A549 (cell line): Measurements from ENCODE around the gene MRPL4. TPM values are rescaled to one million over a fixed set of nuclear protein-coding genes. Genes with fewer than 3 reads are reported as not detected.

Experiments used
- ATAC-seq, 2 experiments: fragments of 200-7000 bp in 1 of 2; fragments of >200 bp in 1 of 2; cut with Nextera tagmentation in 1 of 2; cut with Tn5 transposase in 1 of 2; 3 replicates each; pipeline versions ENCODE4 v1.8.0 to v1.9.1; 2018 to 2020; ENCODE audit warnings: mild to moderate bottlenecking in 1 of 2, moderate library complexity in 1 of 2
- CTCF ChIA-PET: fragments of 300-600 bp; sonication (Branson Sonifier 250); formaldehyde crosslinking; extraction: SDS; loops from one replicate; lab custom pipeline; 2021; ENCODE audit warnings: antibody characterized with exemption, inconsistent platforms; lab: Yijun Ruan, JAX
- POLR2A ChIA-PET: fragments of 350-600 bp; formaldehyde crosslinking; extraction: SDS; loops from one replicate; lab custom pipeline; 2021; ENCODE audit warnings: antibody characterized with exemption, inconsistent platforms; lab: Yijun Ruan, JAX
- DNase-seq, 2 experiments: peaks; one replicate each; pipeline versions ENCODE4 v3.0.0 to v3.0.0-alpha.2; 2011 to 2016; ENCODE audit warnings: low read depth in 1 of 2, low spot score in 1 of 2
- FAIRE-seq: peaks from 2 replicates; lab custom pipeline; 2011; peaks lifted over from hg19 to GRCh38; lab: Jason Lieb, UNC
- H3K27ac ChIP-seq, 2 experiments: fragments of >200 bp; sonication (Bioruptor Twin); formaldehyde crosslinking; 3 replicates each; pipeline ENCODE4 v1.5.1; 2016 to 2017
- H3K4me1 ChIP-seq: fragments of >200 bp; sonication (Bioruptor Twin); formaldehyde crosslinking; 3 replicates; pipeline ENCODE4 v1.6.1; 2016
- H3K4me2 ChIP-seq: fragments of >200 bp; sonication (Bioruptor Twin); formaldehyde crosslinking; 3 replicates; pipeline ENCODE4 v1.6.1; 2016
- H3K4me3 ChIP-seq: fragments of >200 bp; sonication (Bioruptor Twin); formaldehyde crosslinking; 3 replicates; pipeline ENCODE4 v1.5.1; 2016
- H3K9me3 ChIP-seq: fragments of >200 bp; sonication (Bioruptor Twin); formaldehyde crosslinking; 3 replicates; pipeline ENCODE4 v1.6.1; 2016
- CEBPB ChIP-seq, 2 experiments: fragments of >200 bp in 1 of 2; sonication (Bioruptor Twin) in 1 of 2; formaldehyde crosslinking in 1 of 2; IDR thresholded peaks; 2 replicates each; pipeline ENCODE4 v1.6.1; 2012 to 2016
- CHD4 ChIP-seq: fragments of 200-600 bp; sonication (generic); IDR thresholded peaks from 2 replicates; pipeline ENCODE4 v1.6.1; 2016; ENCODE audit warnings: antibody characterized with exemption, mild to moderate bottlenecking, borderline replicate concordance
- E2F6 ChIP-seq: IDR thresholded peaks from 2 replicates; pipeline ENCODE4 v1.6.1; 2012; ENCODE audit warnings: low read depth, borderline replicate concordance
- EP300 ChIP-seq, 2 experiments: fragments of >200 bp; sonication (Bioruptor Twin); formaldehyde crosslinking; IDR thresholded peaks; 2 replicates in 1 of 2; 3 replicates in 1 of 2; pipeline ENCODE4 v1.6.1; 2016 to 2017
- HOXB5 ChIP-seq: fragments of 250-450 bp; sonication (Bioruptor Pico); IDR thresholded peaks from 2 replicates; pipeline ENCODE4 v1.5.0; 2020; ENCODE audit warnings: mild to moderate bottlenecking, moderate library complexity
- MAX ChIP-seq: IDR thresholded peaks from 2 replicates; pipeline ENCODE4 v1.6.1; 2012
- MAZ ChIP-seq: fragments of 150-350 bp; IDR thresholded peaks from 2 replicates; pipeline ENCODE4 v1.6.1; 2014; ENCODE audit warnings: antibody characterized with exemption, low read depth, low read length, borderline replicate concordance
- NFE2L2 ChIP-seq: fragments of 150-350 bp; conservative IDR thresholded peaks from 2 replicates; pipeline ENCODE4 v1.6.1; 2014; ENCODE audit warnings: low read length
- NR3C1 ChIP-seq: fragments of >200 bp; sonication (Bioruptor Twin); formaldehyde crosslinking; IDR thresholded peaks from 3 replicates; pipeline ENCODE4 v1.6.1; 2017
- POLR2A ChIP-seq: IDR thresholded peaks from 2 replicates; pipeline ENCODE4 v1.6.1; 2012; ENCODE audit warnings: mild to moderate bottlenecking, low read length
- SMC3 ChIP-seq: fragments of >200 bp; sonication (Bioruptor Twin); formaldehyde crosslinking; IDR thresholded peaks from 3 replicates; pipeline ENCODE4 v1.6.1; 2018; ENCODE audit warnings: inconsistent platforms
- TFCP2L1 ChIP-seq: fragments of 250-450 bp; sonication (Bioruptor Pico); IDR thresholded peaks from 2 replicates; pipeline ENCODE4 v1.5.0; 2021; ENCODE audit warnings: mild to moderate bottlenecking
- ZFP36 ChIP-seq: fragments of 450-650 bp; IDR thresholded peaks from 2 replicates; pipeline ENCODE4 v1.6.1; 2014; ENCODE audit warnings: borderline replicate concordance; ENCODE audit not compliant: partially characterized antibody
- WGBS: methylation state at CpG from one replicate; pipeline ENCODE4 v1.1.6; 2017; ENCODE audit errors: missing lambda C conversion rate; 5-methylcytosine and 5-hydroxymethylcytosine counted together
- polyA plus RNA-seq, 4 experiments: library from polyadenylated mRNA; depleted of rRNA in 3 of 4; stranded (reverse); fragments of >200 nt; fragmentation: RNase III in 1 of 4; extraction: RNeasy Plus Mini Kit Qiagen cat#74134 plus additional on column Dnase treatment in 1 of 4; gene quantifications; 2 replicates in 3 of 4; 3 replicates in 1 of 4; pipeline ENCODE4 v1.2.3, GENCODE V29; 2011 to 2017
- TF ChIP-seq, protein P1 (sequence below): IDR thresholded peaks from 2 replicates; pipeline ENCODE4 v1.6.1; 2012
- TF ChIP-seq, protein P2 (sequence below): fragments of 250-450 bp; sonication (Bioruptor Pico); IDR thresholded peaks from 2 replicates; pipeline ENCODE4 v1.5.0; 2021; ENCODE audit warnings: mild to moderate bottlenecking, moderate library complexity, borderline replicate concordance

MRPL4 gene
- polyA plus RNA-seq, 2 of the 4 experiments (the other 2 are of a cell fraction) = 26.4 to 52.2 TPM

DNA sequence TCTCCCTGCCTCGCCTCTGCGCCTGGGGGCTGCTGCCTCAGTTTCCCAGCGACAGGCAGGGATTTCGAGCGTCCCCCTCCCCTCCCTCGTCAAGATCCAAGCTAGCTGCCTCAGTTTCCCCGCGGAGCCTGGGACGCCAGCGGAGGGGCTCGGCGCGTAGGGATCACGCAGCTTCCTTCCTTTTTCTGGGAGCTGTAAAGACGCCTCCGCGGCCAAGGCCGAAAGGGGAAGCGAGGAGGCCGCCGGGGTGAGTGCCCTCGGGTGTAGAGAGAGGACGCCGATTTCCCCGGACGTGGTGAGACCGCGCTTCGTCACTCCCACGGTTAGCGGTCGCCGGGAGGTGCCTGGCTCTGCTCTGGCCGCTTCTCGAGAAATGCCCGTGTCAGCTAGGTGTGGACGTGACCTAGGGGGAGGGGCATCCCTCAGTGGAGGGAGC, 18.2 kb downstream of the MRPL4 start:
- Histone ChIP-seq H3K4me3 (peak overlapping the region; percentile 9; the same call in 1 of the 3 replicates), H3K4me2 (peak overlapping the region; percentile 69), H3K9me3 (no peaks in the 10 kb centered on the region), H3K27ac (peak overlapping the region in 1 of 2 experiments; percentile 78; a peak in 1 of 6 replicates), H3K4me1 (peaks cover 16% of the 10 kb centered on the region)
- no peak for ATAC-seq
- TF ChIP-seq MAZ (no peak), SMC3 (no peak)
- WGBS = 70% methylated on average over 18 of the region's 37 CpGs
- no peak for FAIRE-seq
- ChIA-PET POLR2A (interaction anchor here (1.6 to 2.3 kb wide), 2 partner anchors 19 to 119 kb away, joined by 7 to 10 read pairs; partner anchors contain the start of gene ICAM5), CTCF (interaction anchor here (0.8 to 6.7 kb wide), 14 partner anchors 11 to 310 kb away, joined by 3 to 104 read pairs (median 9); partner anchors contain the start of genes ICAM5, RAVER1 and TYK2)
- DNase-seq = no peak

- DNase-seq (no peak), FAIRE-seq (no peak), ATAC-seq (peak; percentile 33 to 55; a peak in 4 of 6 replicates)
- ChIA-PET CTCF (interaction anchor here (0.9 to 6.7 kb wide), 19 partner anchors 11 to 340 kb away, joined by 3 to 104 read pairs (median 7); partner anchors contain the start of genes ICAM4, ICAM5, RAVER1 and TYK2), POLR2A (interaction anchor here (0.8 to 2.3 kb wide), 3 partner anchors 19 to 118 kb away, joined by 4 to 10 read pairs (median 7); partner anchors contain the start of genes ICAM5 and TYK2)
- peak within 1 kb of the TSS; percentile 9; the same call in 1 of the 3 replicates for H3K4me3 ChIP-seq
- H3K4me1 ChIP-seq = peaks cover 12% of the 10 kb centered on the region
- peak within 1 kb of the TSS; percentile 69 for H3K4me2 ChIP-seq
- no peaks in the 10 kb centered on the region for H3K9me3 ChIP-seq
- peak within 1 kb of the TSS in 1 of 2 experiments; percentile 78; a peak in 3 of 6 replicates for H3K27ac ChIP-seq
- TF ChIP-seq CHD4 = no peak
- TF ChIP-seq, protein P1, sequence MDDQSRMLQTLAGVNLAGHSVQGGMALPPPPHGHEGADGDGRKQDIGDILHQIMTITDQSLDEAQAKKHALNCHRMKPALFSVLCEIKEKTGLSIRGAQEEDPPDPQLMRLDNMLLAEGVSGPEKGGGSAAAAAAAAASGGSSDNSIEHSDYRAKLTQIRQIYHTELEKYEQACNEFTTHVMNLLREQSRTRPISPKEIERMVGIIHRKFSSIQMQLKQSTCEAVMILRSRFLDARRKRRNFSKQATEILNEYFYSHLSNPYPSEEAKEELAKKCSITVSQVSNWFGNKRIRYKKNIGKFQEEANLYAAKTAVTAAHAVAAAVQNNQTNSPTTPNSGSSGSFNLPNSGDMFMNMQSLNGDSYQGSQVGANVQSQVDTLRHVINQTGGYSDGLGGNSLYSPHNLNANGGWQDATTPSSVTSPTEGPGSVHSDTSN = no peak
- no peak for TF ChIP-seq EP300 (IDR thresholded peaks at IDR 0.05)
- peak; percentile 54; the same call in 1 of the 2 replicates for TF ChIP-seq MAX
- no peak for TF ChIP-seq ZFP36
- TF ChIP-seq E2F6 = peak; percentile 27; the same call in 1 of the 2 replicates
- no peak for TF ChIP-seq NFE2L2
- 40% methylated on average over 15 of the region's 51 CpGs for WGBS
These were observed 18.8 kb downstream of the MRPL4 start, which contains the start of gene ICAM1 for GRCh38 chr19:10270616-10271394. Gene ICAM1 (plus strand): TSS chr19:10271120. CDS start chr19:10271160, 40 bp downstream.

DNA sequence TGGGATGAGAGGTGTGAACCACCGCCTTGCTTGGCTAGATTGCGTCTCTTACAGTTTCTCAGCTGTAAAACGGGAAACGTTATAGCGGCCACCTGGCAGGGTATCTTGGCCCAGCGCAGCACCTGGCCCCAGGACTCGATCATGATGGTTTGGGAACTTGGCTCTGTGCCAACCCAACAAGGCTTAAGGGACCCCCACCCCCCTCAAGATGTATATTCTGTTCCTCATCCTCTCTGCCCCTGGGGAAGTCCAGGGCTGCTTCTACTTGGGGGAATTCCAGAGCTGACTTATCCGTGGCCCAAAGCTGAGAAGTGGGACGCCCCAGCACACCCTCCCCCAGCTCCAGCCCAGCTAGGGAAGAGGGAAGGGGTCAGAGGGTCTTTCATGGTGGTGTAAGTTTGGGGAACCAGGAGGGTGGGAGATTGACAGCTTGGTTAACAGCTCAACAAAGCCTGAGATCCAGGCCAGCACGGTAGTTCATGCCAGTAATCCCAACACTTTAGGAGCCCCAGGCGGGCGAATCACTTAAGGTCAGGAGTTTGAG, 19.6 kb downstream of the MRPL4 start:
- Histone ChIP-seq H3K4me3 (no peak overlapping the region), H3K27ac (peak overlapping the region in 1 of 2 experiments; percentile 48; a peak in 1 of 6 replicates), H3K9me3 (no peaks in the 10 kb centered on the region), H3K4me2 (no peak overlapping the region; the same call in 2 of the 3 replicates), H3K4me1 (peaks cover 12% of the 10 kb centered on the region)
- 72% methylated on average over 10 of the region's 12 CpGs for WGBS
- DNase-seq (no peak), FAIRE-seq (no peak), ATAC-seq (peak in 1 of 2 experiments; percentile 14; a peak in 1 of 6 replicates)
- CTCF ChIA-PET = interaction anchor here (0.9 to 6.7 kb wide), 13 partner anchors 12 to 340 kb away, joined by 3 to 104 read pairs (median 6); partner anchors contain the start of genes ICAM4, RAVER1 and ZGLP1
- no peak for TF ChIP-seq TFCP2L1 (CRISPR knock-in tag)
- POLR2A ChIA-PET = interaction anchor here (0.6 to 1.6 kb wide), 2 partner anchors 18 to 117 kb away, joined by 4 to 7 read pairs; partner anchors contain the start of gene ICAM5

GRCh38 chr19:10274589-10274988, 22.6 kb downstream of the MRPL4 start:
- no peak for DNase-seq
- no peak for ATAC-seq
- POLR2A ChIA-PET = no interaction called here
- TF ChIP-seq HOXB5 (CRISPR knock-in tag) = no peak
- TF ChIP-seq POLR2A = no peak
- no peak for TF ChIP-seq E2F6
- TF ChIP-seq CEBPB (IDR thresholded peaks at IDR 0.05) = no peak
- no peak for TF ChIP-seq MAZ
- TF ChIP-seq NR3C1 = no peak
- TF ChIP-seq, protein P2, sequence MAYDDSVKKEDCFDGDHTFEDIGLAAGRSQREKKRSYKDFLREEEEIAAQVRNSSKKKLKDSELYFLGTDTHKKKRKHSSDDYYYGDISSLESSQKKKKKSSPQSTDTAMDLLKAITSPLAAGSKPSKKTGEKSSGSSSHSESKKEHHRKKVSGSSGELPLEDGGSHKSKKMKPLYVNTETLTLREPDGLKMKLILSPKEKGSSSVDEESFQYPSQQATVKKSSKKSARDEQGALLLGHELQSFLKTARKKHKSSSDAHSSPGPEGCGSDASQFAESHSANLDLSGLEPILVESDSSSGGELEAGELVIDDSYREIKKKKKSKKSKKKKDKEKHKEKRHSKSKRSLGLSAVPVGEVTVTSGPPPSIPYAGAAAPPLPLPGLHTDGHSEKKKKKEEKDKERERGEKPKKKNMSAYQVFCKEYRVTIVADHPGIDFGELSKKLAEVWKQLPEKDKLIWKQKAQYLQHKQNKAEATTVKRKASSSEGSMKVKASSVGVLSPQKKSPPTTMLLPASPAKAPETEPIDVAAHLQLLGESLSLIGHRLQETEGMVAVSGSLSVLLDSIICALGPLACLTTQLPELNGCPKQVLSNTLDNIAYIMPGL (CRISPR knock-in tag) = no peak
- TF ChIP-seq, all 56 proteins: peak for 0
- FAIRE-seq = no peak
- Histone ChIP-seq H3K27ac (no peak overlapping the region), H3K4me3 (no peak overlapping the region), H3K9me3 (no peaks in the 10 kb centered on the region), H3K4me1 (peaks cover 12% of the 10 kb centered on the region), H3K4me2 (no peak overlapping the region)
- CTCF ChIA-PET = interaction anchor here (1.2 to 1.7 kb wide), 3 partner anchors 16 to 142 kb away, joined by 3 to 7 read pairs (median 3); no protein-coding TSS in a partner anchor
- WGBS = 75% methylated on average over 8 of the region's 10 CpGs
